B cell (primary cell): ENCODE measurements around the gene ATP9B. TPM values are rescaled to one million over a fixed set of nuclear protein-coding genes. Genes with fewer than 3 reads are reported as not detected.

ENCODE experiments used
- ATAC-seq: fragments of 200-7000 bp; cut with Tn5 transposase; one replicate; pipeline ENCODE4 v1.10.0; 2021; ENCODE audit warnings: low read depth, mild to moderate bottlenecking, moderate number of reproducible peaks, moderate library complexity
- CTCF ChIA-PET: fragments of 350-600 bp; sonication (Branson Sonifier 250); formaldehyde crosslinking; loops from one replicate; lab custom pipeline; 2021; ENCODE audit warnings: antibody characterized with exemption, inconsistent platforms; lab: Charles Lee
- POLR2A ChIA-PET: fragments of 350-600 bp; sonication (Branson Sonifier 250); formaldehyde crosslinking; loops from one replicate; lab custom pipeline; 2021; ENCODE audit warnings: antibody characterized with exemption; lab: Charles Lee
- DNase-seq: peaks from one replicate; pipeline ENCODE4 v3.0.0; 2013
- H2AFZ ChIP-seq: 2 replicates; pipeline ENCODE4 v1.6.1; 2012; ENCODE audit warnings: mild to moderate bottlenecking, low read depth, low read length; ENCODE audit not compliant: insufficient read depth, poor library complexity, severe bottlenecking
- H3K27ac ChIP-seq, 2 donors: 1 replicate in 1 of 2; 2 replicates in 1 of 2; pipeline ENCODE4 v1.5.1; 2012 to 2013; ENCODE audit warnings: low read length in 2 of 2, mild to moderate bottlenecking in 2 of 2, moderate library complexity in 1 of 2
- H3K27me3 ChIP-seq, 4 experiments: fragments of 200-600 bp in 1 of 4; sonication (generic) in 1 of 4; replicated peaks in 1 of 4; 1 replicate in 2 of 4; 2 replicates in 2 of 4; pipeline versions ENCODE4 v1.6.1 to v1.7.0; 2013 to 2016; ENCODE audit warnings: low read length in 3 of 4, mild to moderate bottlenecking in 2 of 4, mixed read lengths in 1 of 4, moderate library complexity in 1 of 4; ENCODE audit not compliant: insufficient read depth in 4 of 4, control insufficient read depth in 3 of 4; ENCODE audit errors: control extremely low read depth in 1 of 4
- H3K36me3 ChIP-seq, 2 experiments: replicated peaks in 1 of 2; 1 replicate in 1 of 2; 2 replicates in 1 of 2; pipeline versions ENCODE4 v1.6.1 to v1.7.1; 2013; ENCODE audit warnings: low read length in 1 of 2; ENCODE audit not compliant: insufficient read depth in 2 of 2, control insufficient read depth in 1 of 2; ENCODE audit errors: control extremely low read depth in 1 of 2, extremely low read depth in 1 of 2
- H3K4me1 ChIP-seq, 2 donors: fragments of 200-600 bp in 1 of 2; sonication (generic) in 1 of 2; 1 replicate in 1 of 2; 2 replicates in 1 of 2; pipeline versions ENCODE4 v1.5.1 to v1.6.1; 2013 to 2017; ENCODE audit warnings: low read length in 2 of 2; ENCODE audit not compliant: control insufficient read depth in 2 of 2, insufficient read depth in 2 of 2
- H3K4me2 ChIP-seq: replicated peaks from 2 replicates; pipeline ENCODE3; 2012; ENCODE audit warnings: mild to moderate bottlenecking, low read depth, low read length; ENCODE audit not compliant: poor library complexity, severe bottlenecking
- H3K4me3 ChIP-seq, 5 experiments: fragments of 200-600 bp in 1 of 5; sonication (generic) in 1 of 5; 1 replicate in 3 of 5; 2 replicates in 2 of 5; pipeline versions ENCODE4 v1.5.1 to v1.7.0; 2011 to 2016; ENCODE audit warnings: low read length in 4 of 5, mild to moderate bottlenecking in 4 of 5, low read depth in 2 of 5, control low read depth in 1 of 5, moderate library complexity in 1 of 5; ENCODE audit not compliant: insufficient read depth in 1 of 5; ENCODE audit errors: control extremely low read depth in 1 of 5, extremely low read depth in 1 of 5
- H3K79me2 ChIP-seq: fragments of 200-600 bp; sonication (generic); one replicate; pipeline ENCODE4 v1.6.0; 2016; ENCODE audit warnings: low read length; ENCODE audit not compliant: control insufficient read depth, insufficient read depth
- H3K9ac ChIP-seq: fragments of 200-600 bp; sonication (generic); 2 replicates; pipeline ENCODE4 v1.6.1; 2017; ENCODE audit warnings: mild to moderate bottlenecking, low read length, moderate library complexity
- H3K9me3 ChIP-seq, 3 donors: one replicate each; pipeline versions ENCODE4 v1.6.1 to v1.7.1; 2013; ENCODE audit warnings: low read length in 2 of 3; ENCODE audit not compliant: control insufficient read depth in 2 of 3, insufficient read depth in 1 of 3; ENCODE audit errors: control extremely low read depth in 1 of 3
- H4K20me1 ChIP-seq: 2 replicates; pipeline ENCODE4 v1.6.0; 2012; ENCODE audit warnings: mild to moderate bottlenecking, low read length; ENCODE audit not compliant: insufficient read depth, control insufficient read depth, poor library complexity, severe bottlenecking
- H3K27ac Mint-ChIP-seq: one replicate; pipeline ENCODE4 v1.8.0; 2021; ENCODE audit warnings: mixed read lengths
- H3K27me3 Mint-ChIP-seq: one replicate; pipeline ENCODE4 v1.8.0; 2021; ENCODE audit warnings: mixed read lengths
- H3K4me1 Mint-ChIP-seq: one replicate; pipeline ENCODE4 v1.8.0; 2021; ENCODE audit warnings: mixed read lengths
- H3K4me3 Mint-ChIP-seq: one replicate; pipeline ENCODE4 v1.8.0; 2021; ENCODE audit warnings: mixed read lengths
- H3K9me3 Mint-ChIP-seq: one replicate; pipeline ENCODE4 v1.8.0; 2022; ENCODE audit warnings: mixed read lengths; ENCODE audit not compliant: insufficient read depth
- EZH2 ChIP-seq: IDR thresholded peaks from 2 replicates; pipeline ENCODE4 v1.6.1; 2012; ENCODE audit warnings: borderline replicate concordance, low read depth, mild to moderate bottlenecking, moderate library complexity, low read length; ENCODE audit not compliant: insufficient read depth, poor library complexity, severe bottlenecking
- WGBS: methylation state at CpG from one replicate; pipeline ENCODE4 v1.1.5; 2013; ENCODE audit warnings: missing lambda C conversion rate; ENCODE audit not compliant: insufficient coverage; 5-methylcytosine and 5-hydroxymethylcytosine counted together
- intact Hi-C: fragments of 100-400 bp; cut with micrococcal nuclease; formaldehyde crosslinking; loops from one replicate; pipeline ENCODE4 v1.10.0; 2022
- polyA plus RNA-seq: library from polyadenylated mRNA; depleted of rRNA; stranded (reverse); fragments of >200 nt; gene quantifications from 2 replicates; pipeline ENCODE4 v1.2.3, GENCODE V29; 2012
- total RNA-seq, 2 donors: library from RNA; stranded (reverse); fragments of 120-200 nt in 1 of 2; gene quantifications; 1 replicate in 1 of 2; 2 replicates in 1 of 2; pipeline versions ENCODE4 v1.2.3 to v1.2.4, GENCODE V29; 2013 to 2022
- TF ChIP-seq, protein P1 (sequence below): fragments of 200-600 bp; IDR thresholded peaks from one replicate; pipeline ENCODE4 v1.8.0; 2022; ENCODE audit warnings: antibody characterized with exemption, mild to moderate bottlenecking

Gene ATP9B
- total and polyA plus RNA-seq, 2 donors (not counting 1 experiment from before 2014, with no cell fraction given) = 34.3 to 71.7 TPM

GRCh38 chr18:79105455-79105854, 36.3 kb downstream of the ATP9B start:
- Histone ChIP-seq H2AFZ (no peak overlapping the region), H3K27me3 (no peaks in the 10 kb centered on the region), H3K36me3 (peaks cover 3 to 19% of the 10 kb centered on the region in 2 experiments), H3K4me2 (no peak overlapping the region), H3K4me1 (peaks cover 0 to 4% of the 10 kb centered on the region in 2 donors), H3K9me3 (peaks cover 0 to 3% (median 0%) of the 10 kb centered on the region in 3 donors), H3K79me2 (peaks cover 48% of the 10 kb centered on the region), H4K20me1 (peaks cover 17% of the 10 kb centered on the region), H3K27ac (no peak overlapping the region), H3K9ac (no peak overlapping the region), H3K4me3 (no peak overlapping the region)
- TF ChIP-seq EZH2 = no peak
- TF ChIP-seq, protein P1, sequence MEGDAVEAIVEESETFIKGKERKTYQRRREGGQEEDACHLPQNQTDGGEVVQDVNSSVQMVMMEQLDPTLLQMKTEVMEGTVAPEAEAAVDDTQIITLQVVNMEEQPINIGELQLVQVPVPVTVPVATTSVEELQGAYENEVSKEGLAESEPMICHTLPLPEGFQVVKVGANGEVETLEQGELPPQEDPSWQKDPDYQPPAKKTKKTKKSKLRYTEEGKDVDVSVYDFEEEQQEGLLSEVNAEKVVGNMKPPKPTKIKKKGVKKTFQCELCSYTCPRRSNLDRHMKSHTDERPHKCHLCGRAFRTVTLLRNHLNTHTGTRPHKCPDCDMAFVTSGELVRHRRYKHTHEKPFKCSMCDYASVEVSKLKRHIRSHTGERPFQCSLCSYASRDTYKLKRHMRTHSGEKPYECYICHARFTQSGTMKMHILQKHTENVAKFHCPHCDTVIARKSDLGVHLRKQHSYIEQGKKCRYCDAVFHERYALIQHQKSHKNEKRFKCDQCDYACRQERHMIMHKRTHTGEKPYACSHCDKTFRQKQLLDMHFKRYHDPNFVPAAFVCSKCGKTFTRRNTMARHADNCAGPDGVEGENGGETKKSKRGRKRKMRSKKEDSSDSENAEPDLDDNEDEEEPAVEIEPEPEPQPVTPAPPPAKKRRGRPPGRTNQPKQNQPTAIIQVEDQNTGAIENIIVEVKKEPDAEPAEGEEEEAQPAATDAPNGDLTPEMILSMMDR = no peak
- Mint-ChIP-seq H3K4me1 (peaks cover 13% of the 10 kb centered on the region), H3K27ac (no peak overlapping the region), H3K27me3 (no peaks in the 10 kb centered on the region), H3K4me3 (no peak overlapping the region), H3K9me3 (no peaks in the 10 kb centered on the region)
- DNase-seq (no peak), ATAC-seq (no peak)
- ChIA-PET CTCF (no interaction called here), POLR2A (no interaction called here)
- intact Hi-C loops = no loop called here
- 100% methylated on average over 2 of the region's 6 CpGs for WGBS

- no peak overlapping the region for H3K27ac ChIP-seq
- no peak overlapping the region for H3K9ac ChIP-seq
- Mint-ChIP-seq H3K9me3 (no peaks in the 10 kb centered on the region), H3K4me3 (no peak overlapping the region), H3K4me1 (peaks cover 13% of the 10 kb centered on the region), H3K27me3 (no peaks in the 10 kb centered on the region), H3K27ac (no peak overlapping the region)
- ATAC-seq (no peak), DNase-seq (no peak)
- H3K4me2 ChIP-seq = no peak overlapping the region
- peaks cover 0 to 4% of the 10 kb centered on the region in 2 donors for H3K4me1 ChIP-seq
- H3K27me3 ChIP-seq = no peaks in the 10 kb centered on the region
- ChIA-PET CTCF (no interaction called here), POLR2A (no interaction called here)
- H3K4me3 ChIP-seq = no peak overlapping the region
- peaks cover 0 to under 1% (median 0%) of the 10 kb centered on the region in 3 donors for H3K9me3 ChIP-seq
- H4K20me1 ChIP-seq = peaks cover 17% of the 10 kb centered on the region
- H2AFZ ChIP-seq = no peak overlapping the region
- intact Hi-C loops = no loop called here
- TF ChIP-seq EZH2 = no peak
- TF ChIP-seq, protein P1 = no peak
- H3K79me2 ChIP-seq = peaks cover 42% of the 10 kb centered on the region
- WGBS = 50% methylated on average over 2 of the region's 5 CpGs
- H3K36me3 ChIP-seq = peaks cover 3 to 18% of the 10 kb centered on the region in 2 experiments
Measured at GRCh38 chr18:79106084-79106483, 36.9 kb downstream of the ATP9B start.
